ENCODE results near the gene KIF1B.

DNA sequence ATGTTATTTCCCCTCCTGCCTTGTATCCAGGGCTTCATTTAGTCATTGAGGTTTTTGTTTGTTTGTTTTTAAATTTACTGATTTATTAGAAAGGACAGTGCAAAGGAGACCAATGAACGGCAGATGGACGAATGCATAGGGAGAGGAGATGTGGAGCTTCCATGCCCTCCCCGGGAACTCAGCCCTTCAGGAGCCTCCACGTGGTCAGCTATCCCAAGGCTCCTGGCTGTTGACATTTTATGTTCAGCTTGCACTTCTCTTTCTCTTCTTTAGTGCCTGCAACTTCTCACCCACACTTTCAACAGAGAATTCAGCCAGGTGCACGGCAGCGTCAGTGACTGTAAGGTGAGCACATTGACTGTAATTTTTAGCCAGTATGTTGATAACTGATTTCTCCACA, 157.8 kb downstream of the KIF1B start:
- TF ChIP-seq, protein P1, sequence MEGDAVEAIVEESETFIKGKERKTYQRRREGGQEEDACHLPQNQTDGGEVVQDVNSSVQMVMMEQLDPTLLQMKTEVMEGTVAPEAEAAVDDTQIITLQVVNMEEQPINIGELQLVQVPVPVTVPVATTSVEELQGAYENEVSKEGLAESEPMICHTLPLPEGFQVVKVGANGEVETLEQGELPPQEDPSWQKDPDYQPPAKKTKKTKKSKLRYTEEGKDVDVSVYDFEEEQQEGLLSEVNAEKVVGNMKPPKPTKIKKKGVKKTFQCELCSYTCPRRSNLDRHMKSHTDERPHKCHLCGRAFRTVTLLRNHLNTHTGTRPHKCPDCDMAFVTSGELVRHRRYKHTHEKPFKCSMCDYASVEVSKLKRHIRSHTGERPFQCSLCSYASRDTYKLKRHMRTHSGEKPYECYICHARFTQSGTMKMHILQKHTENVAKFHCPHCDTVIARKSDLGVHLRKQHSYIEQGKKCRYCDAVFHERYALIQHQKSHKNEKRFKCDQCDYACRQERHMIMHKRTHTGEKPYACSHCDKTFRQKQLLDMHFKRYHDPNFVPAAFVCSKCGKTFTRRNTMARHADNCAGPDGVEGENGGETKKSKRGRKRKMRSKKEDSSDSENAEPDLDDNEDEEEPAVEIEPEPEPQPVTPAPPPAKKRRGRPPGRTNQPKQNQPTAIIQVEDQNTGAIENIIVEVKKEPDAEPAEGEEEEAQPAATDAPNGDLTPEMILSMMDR (conservative IDR thresholded peaks at IDR 0.05), result no peak
- no peak for TF ChIP-seq EZH2 (IDR thresholded peaks at IDR 0.05; ENCODE audit: low read depth)
